ENCODE data around the gene IGFBP5.

Gene IGFBP5

DNA sequence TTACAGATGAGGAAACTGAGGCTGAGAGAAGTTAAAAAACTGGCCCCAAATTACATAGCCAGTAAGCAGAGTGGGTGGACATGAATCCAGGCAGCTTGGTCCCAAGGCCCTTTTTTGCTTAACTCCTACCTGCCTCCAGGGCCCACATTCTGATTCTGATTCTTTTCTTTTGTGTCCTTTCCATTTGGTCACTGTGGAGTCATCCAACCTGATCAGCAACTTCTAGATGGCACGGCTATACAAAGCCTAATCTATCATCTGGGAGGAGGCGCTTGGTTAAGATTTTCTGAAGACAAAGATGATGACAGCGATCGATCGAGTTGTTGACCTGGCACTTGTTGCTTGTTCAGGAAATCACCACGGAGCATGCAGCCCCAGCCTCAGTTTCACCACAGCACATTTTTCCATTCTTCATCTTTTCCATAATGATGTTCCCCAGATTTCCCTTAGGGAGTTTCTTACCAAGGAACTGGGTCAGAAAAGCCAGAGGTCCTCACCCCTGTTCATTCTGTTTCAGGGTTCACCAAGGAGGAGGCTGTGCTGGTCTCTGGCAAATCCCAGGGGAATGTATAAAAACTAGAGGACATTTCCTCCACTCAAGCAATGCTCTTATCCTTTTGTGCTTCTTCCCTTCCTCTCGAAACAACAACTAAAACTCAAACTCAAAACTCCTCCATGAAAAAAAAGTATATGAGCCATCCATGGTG lies 69.0 kb downstream of the IGFBP5 start:
- H3K27ac ChIP-seq = no peak overlapping the region
- DNase-seq (ENCODE audit: low read depth, low spot score) = no peak

DNA sequence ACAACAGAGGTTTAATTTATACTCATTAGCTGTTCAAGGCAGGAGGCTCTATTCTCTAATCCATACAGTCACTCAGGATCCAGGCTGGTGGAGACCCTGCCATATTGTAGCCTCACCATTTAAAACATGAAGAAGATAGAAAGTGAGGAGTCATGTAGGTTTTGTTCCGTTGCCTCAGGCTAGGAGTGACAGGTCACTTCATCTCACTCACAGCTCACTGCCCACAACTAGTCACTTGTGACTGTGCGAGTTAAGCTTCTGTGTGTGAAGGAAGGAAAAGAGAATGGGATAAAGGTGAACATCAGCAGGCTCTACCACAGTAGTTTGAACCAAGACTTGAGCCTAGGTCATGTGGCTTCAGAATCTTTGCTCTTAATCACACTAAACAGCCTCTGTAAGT lies 71.1 kb downstream of the IGFBP5 start:
- H3K27ac ChIP-seq = no peak overlapping the region
- no peak for DNase-seq (ENCODE audit: low read depth, low spot score)

GRCh38 chr2:216622526-216622925 lies 72.8 kb downstream of the IGFBP5 start:
- H3K27ac ChIP-seq = no peak overlapping the region
- no peak for DNase-seq (ENCODE audit: low read depth, low spot score)
